ENCODE data around the gene GNAZ.

DNA sequence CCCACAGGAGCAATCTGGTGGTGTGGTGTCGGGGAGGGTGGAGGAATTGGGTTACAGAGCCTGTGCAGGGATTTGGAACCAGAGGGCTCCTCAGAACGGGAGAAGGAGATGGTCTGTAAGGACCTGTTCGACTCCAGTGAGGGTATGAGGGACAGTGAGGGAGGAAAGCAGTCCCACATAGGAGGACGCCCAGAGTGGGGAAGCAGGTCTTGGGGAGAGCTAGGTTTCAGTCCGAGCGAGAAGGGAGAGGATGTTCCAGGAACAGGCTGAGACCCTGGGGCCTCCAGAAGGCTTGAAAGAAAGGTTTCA, 32.0 kb upstream of the GNAZ start:
- TF ChIP-seq, protein P1, sequence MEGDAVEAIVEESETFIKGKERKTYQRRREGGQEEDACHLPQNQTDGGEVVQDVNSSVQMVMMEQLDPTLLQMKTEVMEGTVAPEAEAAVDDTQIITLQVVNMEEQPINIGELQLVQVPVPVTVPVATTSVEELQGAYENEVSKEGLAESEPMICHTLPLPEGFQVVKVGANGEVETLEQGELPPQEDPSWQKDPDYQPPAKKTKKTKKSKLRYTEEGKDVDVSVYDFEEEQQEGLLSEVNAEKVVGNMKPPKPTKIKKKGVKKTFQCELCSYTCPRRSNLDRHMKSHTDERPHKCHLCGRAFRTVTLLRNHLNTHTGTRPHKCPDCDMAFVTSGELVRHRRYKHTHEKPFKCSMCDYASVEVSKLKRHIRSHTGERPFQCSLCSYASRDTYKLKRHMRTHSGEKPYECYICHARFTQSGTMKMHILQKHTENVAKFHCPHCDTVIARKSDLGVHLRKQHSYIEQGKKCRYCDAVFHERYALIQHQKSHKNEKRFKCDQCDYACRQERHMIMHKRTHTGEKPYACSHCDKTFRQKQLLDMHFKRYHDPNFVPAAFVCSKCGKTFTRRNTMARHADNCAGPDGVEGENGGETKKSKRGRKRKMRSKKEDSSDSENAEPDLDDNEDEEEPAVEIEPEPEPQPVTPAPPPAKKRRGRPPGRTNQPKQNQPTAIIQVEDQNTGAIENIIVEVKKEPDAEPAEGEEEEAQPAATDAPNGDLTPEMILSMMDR (IDR thresholded peaks at IDR 0.05; ENCODE audit: low read depth, low read length, missing input control), result no peak
- TF ChIP-seq RAD21 (IDR thresholded peaks at IDR 0.05) (no peak), TAF1 (conservative IDR thresholded peaks at IDR 0.05) (no peak), RXRA (IDR thresholded peaks at IDR 0.05) (no peak), YY1 (IDR thresholded peaks at IDR 0.05) (no peak), EGR1 (IDR thresholded peaks at IDR 0.05; ENCODE audit: low read depth in 2 of 2) (no peak)
- TF ChIP-seq, protein P2, sequence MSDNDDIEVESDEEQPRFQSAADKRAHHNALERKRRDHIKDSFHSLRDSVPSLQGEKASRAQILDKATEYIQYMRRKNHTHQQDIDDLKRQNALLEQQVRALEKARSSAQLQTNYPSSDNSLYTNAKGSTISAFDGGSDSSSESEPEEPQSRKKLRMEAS (IDR thresholded peaks at IDR 0.05), result no peak
- TF ChIP-seq, protein P3, sequence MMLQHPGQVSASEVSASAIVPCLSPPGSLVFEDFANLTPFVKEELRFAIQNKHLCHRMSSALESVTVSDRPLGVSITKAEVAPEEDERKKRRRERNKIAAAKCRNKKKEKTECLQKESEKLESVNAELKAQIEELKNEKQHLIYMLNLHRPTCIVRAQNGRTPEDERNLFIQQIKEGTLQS (IDR thresholded peaks at IDR 0.05), result no peak
